SK-N-SH treated with all-trans-retinoic acid at 6 μM for 48 hours (cell line): Measurements from ENCODE around the gene RNF207.

Experiments
- ATAC-seq: fragments of 200-7000 bp; cut with Tn5 transposase; 3 replicates; pipeline ENCODE4 v1.9.1; 2020; ENCODE audit warnings: mild to moderate bottlenecking, moderate library complexity
- ARNTL ChIP-seq: fragments of 450-650 bp; formaldehyde crosslinking; IDR thresholded peaks from 2 replicates; pipeline ENCODE4 v1.5.0; 2020; ENCODE audit warnings: low read depth, mild to moderate bottlenecking, moderate library complexity, borderline replicate concordance
- BACH2 ChIP-seq: fragments of 250-450 bp; sonication (Bioruptor Pico); IDR thresholded peaks from 2 replicates; pipeline ENCODE4 v1.9.0; 2021; ENCODE audit warnings: mild to moderate bottlenecking, borderline replicate concordance
- ESRRG ChIP-seq: fragments of 250-450 bp; sonication (Bioruptor Pico); IDR thresholded peaks from 2 replicates; pipeline ENCODE4 v1.6.1; 2021; ENCODE audit warnings: mild to moderate bottlenecking
- GLIS3 ChIP-seq: fragments of 250-450 bp; sonication (Bioruptor Pico); IDR thresholded peaks from 2 replicates; pipeline ENCODE4 v1.5.0; 2020; ENCODE audit warnings: mild to moderate bottlenecking, moderate library complexity
- ISL1 ChIP-seq: fragments of 250-450 bp; sonication (Bioruptor Pico); IDR thresholded peaks from 2 replicates; pipeline ENCODE4 v2.1.2; 2022; ENCODE audit warnings: mild to moderate bottlenecking, moderate library complexity
- OSR1 ChIP-seq: fragments of 250-450 bp; sonication (Bioruptor Pico); IDR thresholded peaks from 2 replicates; pipeline ENCODE4 v1.8.0; 2022; ENCODE audit warnings: moderate library complexity, mild to moderate bottlenecking, inconsistent platforms
- PPARA ChIP-seq: fragments of 250-450 bp; sonication (Bioruptor Pico); IDR thresholded peaks from 2 replicates; pipeline ENCODE4 v1.5.0; 2020; ENCODE audit warnings: mild to moderate bottlenecking, borderline replicate concordance
- RARB ChIP-seq: fragments of 250-450 bp; sonication (Bioruptor Pico); IDR thresholded peaks from 2 replicates; pipeline ENCODE4 v1.8.0; 2021; ENCODE audit warnings: mild to moderate bottlenecking, moderate library complexity
- SNAI2 ChIP-seq: fragments of 250-450 bp; sonication (Bioruptor Pico); IDR thresholded peaks from 2 replicates; pipeline ENCODE4 v1.5.0; 2020; ENCODE audit warnings: mild to moderate bottlenecking, moderate library complexity
- TCF4 ChIP-seq: fragments of 250-450 bp; sonication (Bioruptor Pico); IDR thresholded peaks from 2 replicates; pipeline ENCODE4 v1.8.0; 2021; ENCODE audit warnings: mild to moderate bottlenecking, moderate library complexity, borderline replicate concordance
- TOX ChIP-seq: fragments of 250-450 bp; sonication (Bioruptor Pico); IDR thresholded peaks from 2 replicates; pipeline ENCODE4 v1.8.0; 2021; ENCODE audit warnings: mild to moderate bottlenecking, moderate library complexity, borderline replicate concordance
- ZC3H10 ChIP-seq: fragments of 250-450 bp; sonication (Bioruptor Pico); IDR thresholded peaks from 2 replicates; pipeline ENCODE4 v1.5.1; 2021; ENCODE audit warnings: mild to moderate bottlenecking, moderate library complexity
- ZFP3 ChIP-seq: fragments of 250-450 bp; sonication (Bioruptor Pico); IDR thresholded peaks from 2 replicates; pipeline ENCODE4 v1.5.0; 2020; ENCODE audit warnings: mild to moderate bottlenecking, moderate library complexity
- ZFP30 ChIP-seq: fragments of 450-650 bp; formaldehyde crosslinking; IDR thresholded peaks from 2 replicates; pipeline ENCODE4 v1.5.0; 2022; ENCODE audit warnings: mild to moderate bottlenecking, moderate library complexity
- ZNF565 ChIP-seq: fragments of 450-650 bp; formaldehyde crosslinking; conservative IDR thresholded peaks from 2 replicates; pipeline ENCODE4 v1.5.0; 2020; ENCODE audit warnings: low read depth, mild to moderate bottlenecking, moderate library complexity
- ZNF70 ChIP-seq: fragments of 450-650 bp; formaldehyde crosslinking; IDR thresholded peaks from 2 replicates; pipeline ENCODE4 v1.5.0; 2020; ENCODE audit warnings: mild to moderate bottlenecking, moderate library complexity
- ZNF8 ChIP-seq: fragments of 450-650 bp; formaldehyde crosslinking; IDR thresholded peaks from 2 replicates; pipeline ENCODE4 v1.5.0; 2020; ENCODE audit warnings: mild to moderate bottlenecking, moderate library complexity
- TF ChIP-seq, protein P1 (sequence below): fragments of 250-450 bp; sonication (Bioruptor Pico); IDR thresholded peaks from 2 replicates; pipeline ENCODE4 v1.5.1; 2021; ENCODE audit warnings: mild to moderate bottlenecking, moderate library complexity
- TF ChIP-seq, protein P2 (sequence below): fragments of 250-450 bp; sonication (Bioruptor Pico); IDR thresholded peaks from 2 replicates; pipeline ENCODE4 v1.5.1; 2020; ENCODE audit warnings: low read depth, mild to moderate bottlenecking, moderate library complexity
- TF ChIP-seq, protein P3 (sequence below): fragments of 250-450 bp; sonication (Bioruptor Pico); IDR thresholded peaks from 2 replicates; pipeline ENCODE4 v1.8.0; 2021; ENCODE audit warnings: low read depth, mild to moderate bottlenecking, moderate library complexity, borderline replicate concordance
- TF ChIP-seq, protein P4 (sequence below): fragments of 250-450 bp; sonication (Bioruptor Pico); IDR thresholded peaks from 2 replicates; pipeline ENCODE4 v1.8.0; 2020; ENCODE audit warnings: mild to moderate bottlenecking, moderate library complexity, borderline replicate concordance
- TF ChIP-seq, protein P5 (sequence below): fragments of 250-450 bp; sonication (Bioruptor Pico); IDR thresholded peaks from 2 replicates; pipeline ENCODE4 v1.5.0; 2020; ENCODE audit warnings: mild to moderate bottlenecking, moderate library complexity

Gene RNF207

DNA sequence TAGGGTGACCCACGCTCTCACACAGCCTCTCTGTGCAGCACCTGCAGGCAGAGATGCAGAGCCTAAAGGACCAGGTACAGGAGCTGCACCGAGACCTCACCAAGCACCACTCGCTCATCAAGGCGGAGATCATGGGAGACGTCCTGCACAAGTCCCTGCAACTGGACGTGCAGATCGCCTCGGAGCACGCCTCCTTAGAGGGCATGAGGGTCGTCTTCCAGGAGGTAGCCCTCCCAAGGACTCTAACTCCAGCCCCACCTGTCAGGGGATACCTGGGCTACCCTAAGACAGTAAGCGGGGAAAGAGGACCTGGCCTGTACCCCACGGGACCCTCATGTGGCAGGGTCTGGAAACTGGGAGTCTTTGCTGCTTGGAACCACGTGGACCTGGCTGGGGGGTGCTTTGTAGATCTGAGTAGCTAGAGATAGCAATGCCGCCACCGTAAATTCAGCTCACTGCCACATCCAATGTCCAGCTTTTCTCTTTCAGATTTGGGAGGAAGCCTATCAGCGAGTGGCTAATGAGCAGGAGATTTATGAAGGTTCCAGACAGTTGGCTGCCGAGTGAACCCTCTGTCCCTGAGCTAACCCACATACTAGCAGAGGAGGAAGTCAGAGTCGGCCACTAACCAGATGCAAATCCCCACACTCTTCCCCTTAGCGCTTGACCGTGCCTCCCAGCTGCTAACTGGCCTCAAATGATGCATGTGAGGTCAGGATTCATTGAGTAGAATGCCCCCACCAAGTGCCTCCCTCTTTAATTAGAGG, 6.5 kb downstream of the RNF207 start:
- TF ChIP-seq ZNF565 (CRISPR knock-in tag) (no peak), PPARA (CRISPR knock-in tag) (no peak), GLIS3 (CRISPR knock-in tag) (no peak), TOX (CRISPR knock-in tag) (no peak), ISL1 (CRISPR knock-in tag) (no peak), RARB (CRISPR knock-in tag) (no peak), ZC3H10 (CRISPR knock-in tag) (no peak), TCF4 (CRISPR knock-in tag) (no peak), ESRRG (no peak), ARNTL (CRISPR knock-in tag) (no peak), ZFP3 (no peak), SNAI2 (no peak), ZNF8 (CRISPR knock-in tag) (no peak)
- TF ChIP-seq, protein P1, sequence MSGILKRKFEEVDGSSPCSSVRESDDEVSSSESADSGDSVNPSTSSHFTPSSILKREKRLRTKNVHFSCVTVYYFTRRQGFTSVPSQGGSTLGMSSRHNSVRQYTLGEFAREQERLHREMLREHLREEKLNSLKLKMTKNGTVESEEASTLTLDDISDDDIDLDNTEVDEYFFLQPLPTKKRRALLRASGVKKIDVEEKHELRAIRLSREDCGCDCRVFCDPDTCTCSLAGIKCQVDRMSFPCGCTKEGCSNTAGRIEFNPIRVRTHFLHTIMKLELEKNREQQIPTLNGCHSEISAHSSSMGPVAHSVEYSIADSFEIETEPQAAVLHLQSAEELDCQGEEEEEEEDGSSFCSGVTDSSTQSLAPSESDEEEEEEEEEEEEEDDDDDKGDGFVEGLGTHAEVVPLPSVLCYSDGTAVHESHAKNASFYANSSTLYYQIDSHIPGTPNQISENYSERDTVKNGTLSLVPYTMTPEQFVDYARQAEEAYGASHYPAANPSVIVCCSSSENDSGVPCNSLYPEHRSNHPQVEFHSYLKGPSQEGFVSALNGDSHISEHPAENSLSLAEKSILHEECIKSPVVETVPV (CRISPR knock-in tag) = no peak
- TF ChIP-seq, protein P2, sequence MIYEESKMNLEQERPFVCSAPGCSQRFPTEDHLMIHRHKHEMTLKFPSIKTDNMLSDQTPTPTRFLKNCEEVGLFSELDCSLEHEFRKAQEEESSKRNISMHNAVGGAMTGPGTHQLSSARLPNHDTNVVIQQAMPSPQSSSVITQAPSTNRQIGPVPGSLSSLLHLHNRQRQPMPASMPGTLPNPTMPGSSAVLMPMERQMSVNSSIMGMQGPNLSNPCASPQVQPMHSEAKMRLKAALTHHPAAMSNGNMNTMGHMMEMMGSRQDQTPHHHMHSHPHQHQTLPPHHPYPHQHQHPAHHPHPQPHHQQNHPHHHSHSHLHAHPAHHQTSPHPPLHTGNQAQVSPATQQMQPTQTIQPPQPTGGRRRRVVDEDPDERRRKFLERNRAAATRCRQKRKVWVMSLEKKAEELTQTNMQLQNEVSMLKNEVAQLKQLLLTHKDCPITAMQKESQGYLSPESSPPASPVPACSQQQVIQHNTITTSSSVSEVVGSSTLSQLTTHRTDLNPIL = no peak
- TF ChIP-seq, protein P3, sequence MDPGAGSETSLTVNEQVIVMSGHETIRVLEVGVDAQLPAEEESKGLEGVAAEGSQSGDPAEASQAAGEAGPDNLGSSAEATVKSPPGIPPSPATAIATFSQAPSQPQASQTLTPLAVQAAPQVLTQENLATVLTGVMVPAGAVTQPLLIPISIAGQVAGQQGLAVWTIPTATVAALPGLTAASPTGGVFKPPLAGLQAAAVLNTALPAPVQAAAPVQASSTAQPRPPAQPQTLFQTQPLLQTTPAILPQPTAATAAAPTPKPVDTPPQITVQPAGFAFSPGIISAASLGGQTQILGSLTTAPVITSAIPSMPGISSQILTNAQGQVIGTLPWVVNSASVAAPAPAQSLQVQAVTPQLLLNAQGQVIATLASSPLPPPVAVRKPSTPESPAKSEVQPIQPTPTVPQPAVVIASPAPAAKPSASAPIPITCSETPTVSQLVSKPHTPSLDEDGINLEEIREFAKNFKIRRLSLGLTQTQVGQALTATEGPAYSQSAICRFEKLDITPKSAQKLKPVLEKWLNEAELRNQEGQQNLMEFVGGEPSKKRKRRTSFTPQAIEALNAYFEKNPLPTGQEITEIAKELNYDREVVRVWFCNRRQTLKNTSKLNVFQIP (CRISPR knock-in tag) = no peak
- TF ChIP-seq, protein P4, sequence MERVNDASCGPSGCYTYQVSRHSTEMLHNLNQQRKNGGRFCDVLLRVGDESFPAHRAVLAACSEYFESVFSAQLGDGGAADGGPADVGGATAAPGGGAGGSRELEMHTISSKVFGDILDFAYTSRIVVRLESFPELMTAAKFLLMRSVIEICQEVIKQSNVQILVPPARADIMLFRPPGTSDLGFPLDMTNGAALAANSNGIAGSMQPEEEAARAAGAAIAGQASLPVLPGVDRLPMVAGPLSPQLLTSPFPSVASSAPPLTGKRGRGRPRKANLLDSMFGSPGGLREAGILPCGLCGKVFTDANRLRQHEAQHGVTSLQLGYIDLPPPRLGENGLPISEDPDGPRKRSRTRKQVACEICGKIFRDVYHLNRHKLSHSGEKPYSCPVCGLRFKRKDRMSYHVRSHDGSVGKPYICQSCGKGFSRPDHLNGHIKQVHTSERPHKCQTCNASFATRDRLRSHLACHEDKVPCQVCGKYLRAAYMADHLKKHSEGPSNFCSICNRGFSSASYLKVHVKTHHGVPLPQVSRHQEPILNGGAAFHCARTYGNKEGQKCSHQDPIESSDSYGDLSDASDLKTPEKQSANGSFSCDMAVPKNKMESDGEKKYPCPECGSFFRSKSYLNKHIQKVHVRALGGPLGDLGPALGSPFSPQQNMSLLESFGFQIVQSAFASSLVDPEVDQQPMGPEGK (CRISPR knock-in tag) = no peak
- TF ChIP-seq, protein P5, sequence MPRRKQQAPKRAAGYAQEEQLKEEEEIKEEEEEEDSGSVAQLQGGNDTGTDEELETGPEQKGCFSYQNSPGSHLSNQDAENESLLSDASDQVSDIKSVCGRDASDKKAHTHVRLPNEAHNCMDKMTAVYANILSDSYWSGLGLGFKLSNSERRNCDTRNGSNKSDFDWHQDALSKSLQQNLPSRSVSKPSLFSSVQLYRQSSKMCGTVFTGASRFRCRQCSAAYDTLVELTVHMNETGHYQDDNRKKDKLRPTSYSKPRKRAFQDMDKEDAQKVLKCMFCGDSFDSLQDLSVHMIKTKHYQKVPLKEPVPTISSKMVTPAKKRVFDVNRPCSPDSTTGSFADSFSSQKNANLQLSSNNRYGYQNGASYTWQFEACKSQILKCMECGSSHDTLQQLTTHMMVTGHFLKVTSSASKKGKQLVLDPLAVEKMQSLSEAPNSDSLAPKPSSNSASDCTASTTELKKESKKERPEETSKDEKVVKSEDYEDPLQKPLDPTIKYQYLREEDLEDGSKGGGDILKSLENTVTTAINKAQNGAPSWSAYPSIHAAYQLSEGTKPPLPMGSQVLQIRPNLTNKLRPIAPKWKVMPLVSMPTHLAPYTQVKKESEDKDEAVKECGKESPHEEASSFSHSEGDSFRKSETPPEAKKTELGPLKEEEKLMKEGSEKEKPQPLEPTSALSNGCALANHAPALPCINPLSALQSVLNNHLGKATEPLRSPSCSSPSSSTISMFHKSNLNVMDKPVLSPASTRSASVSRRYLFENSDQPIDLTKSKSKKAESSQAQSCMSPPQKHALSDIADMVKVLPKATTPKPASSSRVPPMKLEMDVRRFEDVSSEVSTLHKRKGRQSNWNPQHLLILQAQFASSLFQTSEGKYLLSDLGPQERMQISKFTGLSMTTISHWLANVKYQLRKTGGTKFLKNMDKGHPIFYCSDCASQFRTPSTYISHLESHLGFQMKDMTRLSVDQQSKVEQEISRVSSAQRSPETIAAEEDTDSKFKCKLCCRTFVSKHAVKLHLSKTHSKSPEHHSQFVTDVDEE = no peak
- TF ChIP-seq, all 23 proteins: peak for 0
- no peak for ATAC-seq

DNA sequence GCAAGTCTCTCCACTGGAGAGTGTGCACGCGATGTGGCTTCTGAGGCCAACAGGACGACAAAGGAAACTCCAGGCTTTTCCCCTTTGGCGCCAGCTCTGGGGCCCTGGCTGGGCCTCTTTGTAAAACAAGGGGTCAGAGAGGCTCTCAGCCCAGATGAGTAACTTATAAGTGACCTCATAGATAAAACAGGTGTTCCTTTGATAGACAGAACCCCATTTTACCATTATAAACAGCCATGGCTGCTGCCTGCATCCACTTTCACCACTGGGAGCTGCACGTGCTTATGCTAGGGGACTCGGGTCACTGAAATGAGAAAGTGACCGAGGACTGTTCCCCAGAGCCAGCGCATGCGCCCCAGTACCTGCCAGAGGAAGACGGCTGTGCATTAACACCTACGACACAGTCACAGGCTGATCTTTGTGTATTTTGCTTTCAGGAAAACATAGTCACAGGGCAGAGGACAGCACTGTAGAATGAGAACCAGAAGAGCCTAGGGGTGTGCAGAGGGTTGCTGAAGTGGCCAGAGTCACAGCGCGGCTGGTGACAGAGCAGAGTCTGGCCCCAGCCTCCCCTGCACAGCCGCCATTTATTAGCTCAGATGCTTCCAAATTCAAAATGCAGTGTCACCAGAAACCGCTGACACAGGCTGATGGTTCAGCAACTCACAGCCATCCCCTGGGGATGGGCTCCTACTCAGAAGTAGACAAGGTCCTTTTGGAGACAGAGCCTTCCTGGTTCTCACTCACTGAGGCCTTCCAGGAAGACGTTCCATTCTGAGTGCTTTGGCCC, 12.7 kb downstream of the RNF207 start:
- ATAC-seq = no peak
- TF ChIP-seq ZFP3 = no peak
- no peak for TF ChIP-seq PPARA (CRISPR knock-in tag)
- TF ChIP-seq ZFP30 (CRISPR knock-in tag) = no peak
- no peak for TF ChIP-seq ZNF8 (CRISPR knock-in tag)
- no peak for TF ChIP-seq BACH2
- TF ChIP-seq OSR1 = no peak
- TF ChIP-seq, protein P5 = no peak
- no peak for TF ChIP-seq SNAI2
- TF ChIP-seq, protein P2 = no peak
- no peak for TF ChIP-seq TOX (CRISPR knock-in tag)
- TF ChIP-seq, protein P4 (CRISPR knock-in tag) = no peak
- no peak for TF ChIP-seq ZNF70
- TF ChIP-seq RARB (CRISPR knock-in tag) = no peak
- no peak for TF ChIP-seq ESRRG
